ENCODE measurements around the gene NEIL1.
A peak's percentile ranks its signal among the peaks of the same experiment; 100 is the strongest.
"Not testable (repeated sequence)": the region's sequence is repeated elsewhere in the genome, so short reads cannot be mapped to it uniquely, and the experiment has no call there.

NEIL1 gene

DNA sequence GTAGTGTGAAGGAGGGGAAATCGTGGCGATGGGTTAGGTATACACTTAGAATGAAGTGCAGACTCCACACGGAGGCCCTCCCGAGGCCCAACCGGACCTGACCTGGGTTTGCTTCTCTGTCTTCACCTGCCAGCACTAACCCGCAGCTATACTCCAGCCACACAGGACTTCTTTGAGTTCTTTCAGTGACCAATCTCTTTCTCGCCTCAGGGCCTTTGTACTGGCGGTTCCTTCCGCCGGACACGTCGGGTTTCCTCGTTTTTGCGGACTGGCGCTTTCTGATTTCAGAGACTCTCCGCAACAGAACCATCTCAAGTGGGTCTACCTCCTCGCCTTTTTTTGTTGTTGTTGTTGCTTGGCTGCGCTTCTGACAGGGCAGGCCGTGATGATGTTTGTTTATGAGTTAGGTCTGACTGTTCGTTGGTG lies at the start of gene NEIL1:
TSS of gene NEIL1 (plus strand) at position 244 of the 426 bp plus-strand sequence. CDS start 1,867 bp downstream, outside the sequence.
- DNase-seq (ENCODE audit: low spot score): no peak

GRCh38 chr15:75298541-75299310 lies 48.1 kb upstream of the NEIL1 start:
- not testable (repeated sequence) for DNase-seq (ENCODE audit: low spot score)

- DNase-seq (ENCODE audit: low spot score): not testable (repeated sequence)
Measured at GRCh38 chr15:75299311-75299688, 47.5 kb upstream of the NEIL1 start.

DNA sequence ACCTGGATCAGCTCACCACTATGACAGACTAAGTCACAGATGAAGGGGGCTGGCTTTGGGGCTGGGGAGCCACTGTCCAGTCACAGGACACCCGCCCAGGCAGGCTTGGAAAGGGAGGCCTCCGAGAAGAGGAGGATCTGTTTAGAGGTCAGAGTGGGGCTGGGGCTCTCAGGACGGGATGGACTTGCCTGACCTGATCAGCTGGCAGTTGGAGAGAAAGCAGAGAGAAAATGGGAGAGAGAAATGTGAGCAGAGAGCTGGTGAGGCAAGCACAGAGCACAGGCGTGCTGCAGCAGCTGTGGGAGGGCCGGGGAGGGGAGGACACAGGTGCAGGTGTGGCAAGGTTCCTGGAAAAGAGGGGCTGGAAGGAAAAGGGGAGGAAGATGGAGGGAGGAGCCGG lies 46.8 kb upstream of the NEIL1 start:
- not testable (repeated sequence) for DNase-seq (ENCODE audit: low spot score)

DNA sequence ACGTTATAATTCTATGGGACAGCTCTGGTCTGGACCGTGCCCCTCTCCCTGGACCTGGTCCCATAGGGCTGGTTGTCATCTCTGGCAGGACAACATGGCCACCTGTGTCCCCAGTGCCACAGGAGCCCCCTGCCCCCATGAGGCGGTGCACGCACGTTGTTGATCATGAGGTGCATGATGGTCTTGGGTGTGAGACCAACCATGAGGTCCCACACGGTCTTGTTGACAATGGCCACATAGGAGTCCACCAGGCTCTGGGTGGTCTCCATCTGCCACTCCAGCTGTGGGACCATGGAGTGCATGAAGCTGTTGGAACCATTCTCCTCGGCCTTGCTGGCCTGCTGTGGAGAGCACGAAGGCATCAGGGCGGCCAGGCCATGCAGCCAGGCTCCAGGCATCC lies 44.5 kb upstream of the NEIL1 start:
- DNase-seq (ENCODE audit: low spot score): no peak

- DNase-seq (ENCODE audit: low spot score): not testable (repeated sequence)
Measured at GRCh38 chr15:75302753-75303152, 44.1 kb upstream of the NEIL1 start.

DNA sequence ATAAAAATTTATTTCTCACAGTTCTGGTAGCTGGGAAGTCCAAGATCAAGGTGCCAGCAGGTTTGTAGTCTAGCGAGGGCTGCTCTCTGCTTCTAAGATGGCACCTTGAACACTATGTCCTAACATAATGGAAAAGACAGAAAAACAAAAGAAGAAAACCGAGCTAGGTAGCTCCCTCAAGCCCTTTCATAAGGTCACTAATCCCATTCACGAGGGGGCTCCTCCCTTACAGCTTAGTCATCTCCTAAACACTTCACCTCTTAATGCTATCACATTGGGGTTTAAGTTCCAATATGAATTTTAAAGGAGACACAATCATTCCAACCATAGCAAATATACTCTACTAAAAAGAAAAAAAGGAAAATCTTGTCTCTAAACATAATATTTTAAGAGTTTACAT lies 40.7 kb upstream of the NEIL1 start:
- DNase-seq (ENCODE audit: low spot score): no peak

- peak; percentile 44 for DNase-seq (ENCODE audit: low spot score)
Measured at GRCh38 chr15:75307778-75308390, 39.0 kb upstream of the NEIL1 start.

GRCh38 chr15:75309711-75310110 lies 37.1 kb upstream of the NEIL1 start:
- no peak for DNase-seq (ENCODE audit: low spot score)

DNA sequence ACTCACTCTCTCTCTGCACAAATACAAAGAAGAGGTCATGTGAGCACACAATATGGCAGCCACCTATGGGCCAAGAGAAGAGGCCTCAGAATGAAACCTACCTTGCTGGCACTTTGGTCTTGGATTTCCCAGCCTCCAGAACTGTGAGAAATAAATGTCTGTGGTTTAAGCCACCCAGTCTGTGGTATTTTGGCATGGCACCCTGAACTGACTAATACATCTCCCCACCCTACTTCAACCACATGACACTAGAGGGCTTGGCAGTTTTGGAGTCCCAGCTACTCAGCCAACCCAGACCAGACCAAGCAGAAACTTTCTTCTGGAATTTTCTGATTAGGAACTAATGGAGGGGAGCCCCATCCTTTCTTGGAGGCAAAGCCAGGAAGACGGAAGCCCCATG lies 34.3 kb upstream of the NEIL1 start:
- DNase-seq (ENCODE audit: low spot score): not testable (repeated sequence)

DNA sequence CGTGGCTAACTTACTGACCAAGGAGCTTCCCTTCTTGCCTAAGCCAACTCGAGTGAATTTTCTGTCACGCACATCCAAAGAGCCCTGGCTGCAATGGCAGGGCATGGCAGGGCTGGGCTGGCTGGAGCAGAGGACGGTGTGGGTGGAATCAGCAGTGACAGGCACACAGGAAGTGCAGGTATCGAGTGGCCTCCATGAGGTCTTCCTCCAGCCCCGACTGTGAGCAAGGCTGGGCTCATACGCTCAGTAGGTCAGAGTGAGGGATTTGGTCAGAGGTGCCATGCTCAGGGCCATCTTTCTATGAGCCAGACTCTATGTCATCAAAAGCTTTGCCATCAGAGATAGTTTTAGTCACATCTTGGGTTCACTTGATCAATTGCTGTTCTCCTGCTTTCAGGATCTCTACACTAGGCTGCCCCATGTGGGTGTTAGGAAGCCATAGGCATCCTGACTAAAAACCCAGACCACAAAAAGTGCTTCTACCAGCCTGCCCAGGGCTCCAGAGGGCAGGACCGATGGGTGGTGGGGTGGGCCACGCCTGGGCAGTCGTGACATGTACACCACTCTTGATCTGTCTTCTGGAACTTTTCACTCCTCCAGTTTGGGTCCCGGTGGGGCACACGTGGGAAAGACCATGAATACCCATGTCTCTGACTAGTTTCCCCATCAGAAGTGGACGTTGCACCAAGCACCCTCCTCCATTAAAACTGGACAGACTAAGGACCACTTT lies 33.6 kb upstream of the NEIL1 start:
- DNase-seq (ENCODE audit: low spot score): no peak

DNA sequence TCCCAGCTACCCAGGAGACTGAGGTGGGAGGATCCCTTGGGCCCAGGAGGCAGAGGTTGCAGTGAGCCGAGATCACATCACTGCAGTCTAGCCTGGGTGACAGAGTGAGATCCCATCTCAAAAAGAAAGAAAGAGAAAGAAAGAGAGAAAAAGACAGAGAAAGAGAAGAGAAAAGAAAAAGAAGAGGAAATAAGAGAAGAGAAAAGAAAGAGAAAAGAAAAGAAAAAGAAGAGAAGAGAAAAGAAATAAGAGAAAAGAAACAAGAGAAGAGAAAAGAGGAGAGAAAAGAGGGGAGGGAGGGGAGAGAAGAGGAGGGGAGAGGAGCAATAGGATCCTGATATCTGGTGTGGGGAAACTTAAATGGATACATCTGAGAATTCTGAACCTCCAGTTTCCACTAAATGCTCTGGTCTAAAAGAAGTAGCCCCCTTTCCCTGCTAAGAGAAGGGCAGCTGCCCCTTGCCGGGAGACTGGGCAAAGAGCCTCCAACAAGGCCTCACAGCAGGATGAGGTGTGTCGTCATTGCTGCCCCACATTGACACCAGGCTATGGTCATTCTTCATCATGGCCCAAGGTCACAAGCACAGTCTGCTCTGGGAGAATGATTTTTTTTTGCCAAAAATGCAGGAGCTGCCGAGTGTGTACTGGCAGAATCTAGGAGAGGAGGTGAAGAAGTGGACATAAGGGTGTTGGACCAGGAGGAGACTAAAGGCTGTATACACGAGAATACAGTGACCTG lies 32.1 kb upstream of the NEIL1 start:
- no peak for DNase-seq (ENCODE audit: low spot score)

DNA sequence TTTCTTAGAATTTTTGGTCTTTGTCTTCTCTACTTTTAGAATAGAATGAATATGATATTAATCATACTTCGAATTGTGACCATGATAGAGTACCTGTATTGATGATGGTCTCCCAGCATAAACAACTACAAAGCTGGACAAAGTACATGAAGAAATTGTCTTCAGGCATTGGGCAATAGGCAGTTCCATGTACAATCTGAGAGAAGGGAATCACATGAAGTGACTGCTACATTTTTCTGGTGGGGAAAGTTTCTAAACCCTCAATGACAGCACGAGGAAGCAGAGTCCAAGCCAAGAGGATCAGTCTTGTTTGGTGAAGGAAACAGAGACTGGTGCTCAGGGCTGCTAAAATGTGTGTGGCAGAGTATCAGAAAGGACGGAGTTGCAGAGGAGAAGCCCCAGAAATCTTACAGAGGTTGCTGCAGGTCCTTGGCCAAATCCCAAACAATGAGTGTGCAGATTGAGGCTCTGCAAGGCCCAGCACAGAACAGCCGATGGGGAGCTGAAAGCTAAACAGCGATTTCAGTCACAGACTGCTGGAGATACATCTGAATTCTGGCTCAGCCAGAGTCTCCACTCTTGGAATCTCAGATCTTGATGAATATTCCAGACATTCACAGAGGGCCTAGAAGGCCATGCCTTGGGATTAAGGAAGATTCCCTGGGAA lies 27.5 kb upstream of the NEIL1 start:
- not testable (repeated sequence) for DNase-seq (ENCODE audit: low spot score)

- DNase-seq (ENCODE audit: low spot score): no peak
Measured at GRCh38 chr15:75321711-75322110, 25.1 kb upstream of the NEIL1 start.

DNA sequence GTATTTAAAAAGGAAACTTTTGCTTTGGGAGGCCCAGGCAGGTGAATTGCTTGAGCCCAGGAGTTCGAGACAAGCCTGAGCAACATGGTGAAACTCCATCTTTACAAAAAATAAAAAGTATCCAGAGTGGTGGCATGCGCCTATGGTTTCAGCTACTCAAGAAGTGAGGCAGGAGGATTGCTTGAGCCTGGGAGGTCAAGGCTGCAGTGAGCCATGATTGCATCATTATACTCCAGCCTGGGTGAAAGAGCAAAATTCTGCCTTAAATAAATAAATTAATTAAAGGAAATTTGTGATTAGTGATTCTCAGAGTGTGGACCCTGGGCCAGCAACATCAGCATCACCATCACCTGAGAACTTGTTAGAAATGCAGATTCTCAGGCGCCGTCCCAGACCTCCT lies 20.9 kb upstream of the NEIL1 start:
- DNase-seq (ENCODE audit: low spot score): no peak

DNA sequence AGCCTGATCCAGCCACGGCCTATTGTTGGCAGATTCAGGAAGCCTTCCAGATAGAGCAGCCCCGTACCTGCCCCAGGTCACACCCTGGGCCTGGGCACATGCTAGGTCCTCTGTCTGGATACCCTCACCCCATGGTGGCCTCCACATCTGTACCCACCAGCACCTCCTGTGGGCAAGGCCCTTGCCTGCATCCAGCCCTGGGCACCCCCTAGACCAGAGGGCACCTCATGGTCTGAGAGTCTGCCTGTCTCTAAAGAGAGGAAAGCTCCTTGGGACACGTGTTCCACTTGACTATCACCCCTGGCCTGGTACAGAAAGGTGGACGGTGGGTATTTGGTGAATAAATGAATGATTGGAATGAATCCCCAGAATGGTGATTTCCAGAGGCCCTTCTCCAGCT lies 19.8 kb upstream of the NEIL1 start:
- no peak for DNase-seq (ENCODE audit: low spot score)

DNA sequence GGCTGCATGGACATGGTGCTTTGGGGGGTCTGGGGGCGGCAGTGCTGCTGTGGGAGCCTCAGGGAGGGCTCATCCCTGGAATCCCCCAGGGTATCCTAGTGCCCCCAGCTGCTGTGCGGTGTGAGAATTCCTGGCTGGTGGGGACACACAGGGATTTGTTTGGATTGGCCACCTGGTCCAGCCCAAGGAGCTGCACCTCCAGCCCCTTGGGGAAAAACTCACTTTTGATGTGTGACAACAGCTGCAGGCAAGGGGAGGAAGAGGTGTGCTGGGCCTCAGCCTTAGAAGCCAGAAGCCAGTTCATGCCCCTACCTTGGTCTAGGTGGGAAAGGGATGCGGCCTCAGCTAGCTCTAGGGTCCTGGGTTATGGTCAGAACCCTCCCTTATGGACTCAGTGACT lies 19.3 kb upstream of the NEIL1 start:
- DNase-seq (ENCODE audit: low spot score): no peak

- DNase-seq (ENCODE audit: low spot score): no peak
Measured at GRCh38 chr15:75328493-75329314, 18.1 kb upstream of the NEIL1 start.

GRCh38 chr15:75329571-75329970 lies 17.3 kb upstream of the NEIL1 start:
- no peak for DNase-seq (ENCODE audit: low spot score)

DNA sequence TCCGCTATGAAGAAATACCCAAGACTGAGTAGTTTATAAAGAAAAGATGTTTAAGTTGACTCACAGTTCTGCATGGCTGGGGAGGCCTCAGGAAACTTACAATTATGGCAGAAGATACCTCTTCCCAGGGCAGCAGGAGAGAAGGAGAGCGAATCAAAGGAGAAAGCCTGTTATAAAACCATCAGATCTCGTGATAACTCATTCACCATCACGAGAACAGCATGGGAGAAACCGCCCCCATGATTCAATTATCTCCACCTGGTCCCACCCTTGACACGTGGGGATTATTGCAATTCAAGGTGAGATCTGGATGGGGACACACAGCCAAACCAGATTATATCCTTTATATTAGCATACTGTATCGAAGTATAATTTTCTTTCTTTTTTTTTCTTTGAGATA lies 14.7 kb upstream of the NEIL1 start:
- not testable (repeated sequence) for DNase-seq (ENCODE audit: low spot score)
